Measurements from ENCODE around the gene EFHC1. TPM values are rescaled to one million over a fixed set of nuclear protein-coding genes. Genes with fewer than 3 reads are reported as not detected.

The EFHC1 gene
- total and polyA plus RNA-seq, 2 experiments from 2014 or later, result 24.3 to 28.0 TPM

DNA sequence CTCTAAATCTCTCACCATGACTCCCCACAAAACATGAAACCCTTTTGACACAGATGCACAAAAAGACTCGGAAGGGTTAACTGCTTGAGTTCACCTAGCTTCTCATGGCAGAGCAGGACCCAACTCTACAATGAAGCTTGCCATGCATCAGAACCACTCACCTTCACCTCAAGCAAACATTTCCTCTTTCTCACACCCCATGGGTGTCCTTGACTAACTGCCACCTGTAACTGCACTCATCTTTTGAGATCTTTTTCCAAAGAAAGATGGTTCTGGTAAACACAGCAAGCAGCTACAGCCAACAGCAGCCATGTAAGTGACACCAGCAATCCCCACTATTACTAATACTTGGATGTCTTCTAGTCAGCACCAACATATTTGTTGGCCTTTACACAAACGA, 76.5 kb downstream of the EFHC1 start (continued):
- TF ChIP-seq, protein P1, sequence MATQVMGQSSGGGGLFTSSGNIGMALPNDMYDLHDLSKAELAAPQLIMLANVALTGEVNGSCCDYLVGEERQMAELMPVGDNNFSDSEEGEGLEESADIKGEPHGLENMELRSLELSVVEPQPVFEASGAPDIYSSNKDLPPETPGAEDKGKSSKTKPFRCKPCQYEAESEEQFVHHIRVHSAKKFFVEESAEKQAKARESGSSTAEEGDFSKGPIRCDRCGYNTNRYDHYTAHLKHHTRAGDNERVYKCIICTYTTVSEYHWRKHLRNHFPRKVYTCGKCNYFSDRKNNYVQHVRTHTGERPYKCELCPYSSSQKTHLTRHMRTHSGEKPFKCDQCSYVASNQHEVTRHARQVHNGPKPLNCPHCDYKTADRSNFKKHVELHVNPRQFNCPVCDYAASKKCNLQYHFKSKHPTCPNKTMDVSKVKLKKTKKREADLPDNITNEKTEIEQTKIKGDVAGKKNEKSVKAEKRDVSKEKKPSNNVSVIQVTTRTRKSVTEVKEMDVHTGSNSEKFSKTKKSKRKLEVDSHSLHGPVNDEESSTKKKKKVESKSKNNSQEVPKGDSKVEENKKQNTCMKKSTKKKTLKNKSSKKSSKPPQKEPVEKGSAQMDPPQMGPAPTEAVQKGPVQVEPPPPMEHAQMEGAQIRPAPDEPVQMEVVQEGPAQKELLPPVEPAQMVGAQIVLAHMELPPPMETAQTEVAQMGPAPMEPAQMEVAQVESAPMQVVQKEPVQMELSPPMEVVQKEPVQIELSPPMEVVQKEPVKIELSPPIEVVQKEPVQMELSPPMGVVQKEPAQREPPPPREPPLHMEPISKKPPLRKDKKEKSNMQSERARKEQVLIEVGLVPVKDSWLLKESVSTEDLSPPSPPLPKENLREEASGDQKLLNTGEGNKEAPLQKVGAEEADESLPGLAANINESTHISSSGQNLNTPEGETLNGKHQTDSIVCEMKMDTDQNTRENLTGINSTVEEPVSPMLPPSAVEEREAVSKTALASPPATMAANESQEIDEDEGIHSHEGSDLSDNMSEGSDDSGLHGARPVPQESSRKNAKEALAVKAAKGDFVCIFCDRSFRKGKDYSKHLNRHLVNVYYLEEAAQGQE (IDR thresholded peaks at IDR 0.05; ENCODE audit: unreplicated experiment), result no peak
- no peak for TF ChIP-seq ZNF331 (CRISPR knock-in tag; IDR thresholded peaks at IDR 0.05; ENCODE audit: low read depth)
- TF ChIP-seq, protein P2, sequence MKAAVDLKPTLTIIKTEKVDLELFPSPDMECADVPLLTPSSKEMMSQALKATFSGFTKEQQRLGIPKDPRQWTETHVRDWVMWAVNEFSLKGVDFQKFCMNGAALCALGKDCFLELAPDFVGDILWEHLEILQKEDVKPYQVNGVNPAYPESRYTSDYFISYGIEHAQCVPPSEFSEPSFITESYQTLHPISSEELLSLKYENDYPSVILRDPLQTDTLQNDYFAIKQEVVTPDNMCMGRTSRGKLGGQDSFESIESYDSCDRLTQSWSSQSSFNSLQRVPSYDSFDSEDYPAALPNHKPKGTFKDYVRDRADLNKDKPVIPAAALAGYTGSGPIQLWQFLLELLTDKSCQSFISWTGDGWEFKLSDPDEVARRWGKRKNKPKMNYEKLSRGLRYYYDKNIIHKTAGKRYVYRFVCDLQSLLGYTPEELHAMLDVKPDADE (IDR thresholded peaks at IDR 0.05), result no peak

DNA sequence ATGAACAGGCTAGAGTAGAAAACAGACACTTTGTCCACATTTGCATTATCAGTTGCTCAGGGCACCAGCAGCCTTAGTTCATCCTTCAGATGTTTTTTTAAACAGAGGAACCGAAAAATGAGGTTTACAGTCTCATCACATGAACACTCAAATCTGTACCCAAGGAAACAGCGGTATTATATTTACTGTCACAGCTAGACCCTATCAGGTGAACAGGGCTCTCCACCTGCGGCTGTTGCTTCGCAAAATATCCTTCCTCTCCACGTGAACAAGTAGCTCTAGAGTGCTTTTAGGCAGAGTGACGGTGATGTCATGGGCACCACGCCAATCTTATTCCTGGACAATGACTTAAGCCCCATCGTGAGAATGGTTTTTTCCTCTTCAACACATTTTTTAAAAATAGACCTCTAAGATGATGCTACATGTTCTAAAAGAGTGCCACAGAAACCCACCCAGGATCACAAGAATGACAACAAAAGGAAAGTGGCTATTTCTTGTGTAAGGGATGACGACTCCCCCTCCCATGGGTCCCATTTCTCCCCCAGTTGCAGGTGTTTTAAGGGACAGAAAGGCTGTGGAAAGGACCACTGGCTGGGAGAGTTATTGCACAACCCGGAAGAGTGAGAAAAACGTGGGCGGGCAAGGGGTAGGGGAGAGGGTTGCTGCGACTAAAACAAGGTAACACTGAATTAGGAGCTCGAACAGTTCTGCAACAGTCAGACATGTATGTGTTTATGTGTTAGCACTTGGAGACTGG, 77.7 kb downstream of the EFHC1 start:
- Histone ChIP-seq H2AFZ (no peak overlapping the region), H3K27me3 (ENCODE audit: insufficient read depth) (no peaks in the 10 kb centered on the region), H3K79me2 (replicated peaks; ENCODE audit: insufficient read depth) (no peaks in the 10 kb centered on the region), H4K20me1 (replicated peaks; ENCODE audit: insufficient read depth) (no peaks in the 10 kb centered on the region), H3K4me2 (no peak overlapping the region), H3K4me1 (ENCODE audit: insufficient read depth) (no peaks in the 10 kb centered on the region), H3K27ac (ENCODE audit: low read depth) (no peak overlapping the region), H3K4me3 (no peak overlapping the region), H3K36me3 (ENCODE audit: insufficient read depth) (no peaks in the 10 kb centered on the region), H3K9me2 (ENCODE audit: insufficient read depth) (no peaks in the 10 kb centered on the region), H3F3A (replicated peaks; ENCODE audit: low read depth) (no peaks in the 10 kb centered on the region)
- peaks cover 15% of the 10 kb centered on the region for H3K27me3 Mint-ChIP-seq (ENCODE audit: insufficient read depth, low read depth, poor library complexity)
- no peak overlapping the region for H3K27ac Mint-ChIP-seq
- TF ChIP-seq EZH2phosphoT487 (IDR thresholded peaks at IDR 0.05; ENCODE audit: unreplicated experiment), result no peak
- TF ChIP-seq CREB1 (CRISPR knock-in tag; IDR thresholded peaks at IDR 0.05; ENCODE audit: low read depth), result no peak
- TF ChIP-seq, protein P2 (IDR thresholded peaks at IDR 0.05), result no peak
- TF ChIP-seq JUNB (IDR thresholded peaks at IDR 0.05; ENCODE audit: unreplicated experiment), result no peak
- no peak for TF ChIP-seq STAT1 (IDR thresholded peaks at IDR 0.05; ENCODE audit: unreplicated experiment)
- no peak for TF ChIP-seq ZNF331 (CRISPR knock-in tag; IDR thresholded peaks at IDR 0.05; ENCODE audit: low read depth)
- peaks cover 22% of the 10 kb centered on the region for H3K36me3 Mint-ChIP-seq (ENCODE audit: low read depth)
- no peak for DNase-seq (ENCODE audit: low spot score)
- ATAC-seq, result no peak
- no peaks in the 10 kb centered on the region for H3K9me3 Mint-ChIP-seq
- H3K4me1 Mint-ChIP-seq, result peaks cover 11% of the 10 kb centered on the region
- no peak overlapping the region for H3K4me3 Mint-ChIP-seq

Data from GM23338 (cell line).